ENCODE measurements around the gene ACAN. TPM values are rescaled to one million over a fixed set of nuclear protein-coding genes. Genes with fewer than 3 reads are reported as not detected.

The ACAN gene
- total and polyA plus RNA-seq, 9 of the 15 experiments (the other 6 are each of a cell fraction or from before 2014, with no cell fraction given): not detected

GRCh38 chr15:88900982-88901418 lies 97.8 kb downstream of the ACAN start:
- H3K4me2 ChIP-seq (ENCODE audit: insufficient read depth, low read length): no peak overlapping the region
- peaks cover 62% of the 10 kb centered on the region for H3K36me3 ChIP-seq (ENCODE audit: control insufficient read depth, insufficient read depth, low read length)
- DNase-seq (ENCODE audit: extremely low read depth in 1 of 4, low spot score in 3 of 4): no peak
- TF ChIP-seq STAT5A (IDR thresholded peaks at IDR 0.05; ENCODE audit: borderline replicate concordance, low read length): peak; percentile 30; the same call in 1 of the 2 replicates
- 0 out of 2 replicates have a peak, but pooled peaks have one; percentile 44 for TF ChIP-seq SUPT5H (IDR thresholded peaks at IDR 0.05)
- TF ChIP-seq JUND (IDR thresholded peaks at IDR 0.05; ENCODE audit: borderline replicate concordance, low read depth, low read length): no peak
- no peak for TF ChIP-seq JUND (tag; IDR thresholded peaks at IDR 0.05; ENCODE audit: borderline replicate concordance, low read depth, low read length)
- peak; percentile 98 for TF ChIP-seq ZBTB43 (CRISPR knock-in tag; IDR thresholded peaks at IDR 0.05)
- TF ChIP-seq MYNN (IDR thresholded peaks at IDR 0.05): 0 out of 2 replicates have a peak, but pooled peaks have one; percentile 58
- TF ChIP-seq MYNN (CRISPR knock-in tag; IDR thresholded peaks at IDR 0.05): no peak
- no peak for TF ChIP-seq CBX3 (IDR thresholded peaks at IDR 0.05; ENCODE audit: borderline replicate concordance in 1 of 2, low read length in 2 of 2)
- H3K4me1 ChIP-seq (replicated peaks in 1 of 2; ENCODE audit: control insufficient read depth in 2 of 2, insufficient read depth in 2 of 2, low read length in 2 of 2): peaks cover 21 to 41% of the 10 kb centered on the region in 2 experiments; a peak in 4 of 5 replicates
- no peak for FAIRE-seq
- 83% methylated on average over 1 of the region's 5 CpGs for WGBS (ENCODE audit: insufficient coverage, low coverage, missing lambda C conversion rate)
- no peak overlapping the region for H3K27ac ChIP-seq (ENCODE audit: extremely low read depth, low read depth, low read length)
- no peak for ATAC-seq
- H3K79me2 ChIP-seq (ENCODE audit: control insufficient read depth, insufficient read depth, low read length): peaks cover 5% of the 10 kb centered on the region; the same call in 1 of the 3 replicates
- peaks cover 3% of the 10 kb centered on the region for H3K9me1 ChIP-seq (ENCODE audit: control insufficient read depth, insufficient read depth, low read length)
- no peaks in the 10 kb centered on the region for H3K9me3 ChIP-seq (replicated peaks; ENCODE audit: control insufficient read depth, insufficient read depth, low read depth, low read length)
- no peak overlapping the region for H3K4me3 ChIP-seq
- intact Hi-C loops (cut with micrococcal nuclease): no loop called here
- POLR2A ChIA-PET: no interaction called here
- H2AFZ ChIP-seq (ENCODE audit: low read depth, low read length): no peak overlapping the region
- H4K20me1 ChIP-seq (replicated peaks; ENCODE audit: control insufficient read depth, insufficient read depth, low read length): no peaks in the 10 kb centered on the region
- BruUV-seq (replicated peaks): no TSS peak
- in situ Hi-C loops (cut with MboI): no loop called here
- CTCF ChIA-PET (ENCODE audit: low intra/inter-chr PET ratio): interaction anchor here (0.6 kb wide), 1 partner anchor 270 kb away, joined by 3 read pairs; no protein-coding TSS in a partner anchor
- H3K9ac ChIP-seq (ENCODE audit: insufficient read depth in 1 of 2, low read depth in 2 of 2, low read length in 2 of 2): no peak overlapping the region
- no peaks in the 10 kb centered on the region for H3K27me3 ChIP-seq (ENCODE audit: control insufficient read depth in 2 of 2, insufficient read depth in 2 of 2, low read length in 2 of 2)

Data from K562 (cell line).